Loucy (cell line): ENCODE results near the gene MOSPD3.

Experiments
- H2AFZ ChIP-seq: fragments of 200-600 bp; sonication (generic); 2 replicates; pipeline ENCODE4 v1.6.0; 2016; ENCODE audit warnings: antibody characterized with exemption, mild to moderate bottlenecking, low read length, moderate library complexity
- H3F3A ChIP-seq: fragments of 200-600 bp; 2 replicates; pipeline ENCODE4 v1.6.0; 2016; ENCODE audit warnings: antibody characterized with exemption, low read depth, mild to moderate bottlenecking
- H3K27me3 ChIP-seq: fragments of 200-600 bp; sonication (generic); 2 replicates; pipeline ENCODE4 v1.6.1; 2014; ENCODE audit warnings: low read length, mild to moderate bottlenecking; ENCODE audit not compliant: insufficient read depth, poor library complexity, severe bottlenecking
- H3K36me3 ChIP-seq: fragments of 200-600 bp; sonication (generic); 2 replicates; pipeline ENCODE4 v1.6.1; 2016; ENCODE audit warnings: low read length; ENCODE audit not compliant: insufficient read depth
- H3K4me1 ChIP-seq: fragments of 200-600 bp; sonication (generic); 2 replicates; pipeline ENCODE4 v1.5.1; 2014; ENCODE audit warnings: low read length, mild to moderate bottlenecking; ENCODE audit not compliant: insufficient read depth, poor library complexity, severe bottlenecking
- H3K4me2 ChIP-seq: fragments of 200-600 bp; sonication (generic); 2 replicates; pipeline ENCODE4 v1.6.0; 2014; ENCODE audit warnings: antibody characterized with exemption, low read length, low read depth, mild to moderate bottlenecking; ENCODE audit not compliant: poor library complexity, severe bottlenecking
- H3K4me3 ChIP-seq: fragments of 200-600 bp; sonication (generic); 2 replicates; pipeline ENCODE4 v1.5.1; 2014; ENCODE audit warnings: low read length, mild to moderate bottlenecking, mixed read lengths; ENCODE audit not compliant: poor library complexity, severe bottlenecking
- H3K79me2 ChIP-seq: fragments of 200-600 bp; sonication (generic); 2 replicates; pipeline ENCODE4 v1.6.1; 2014; ENCODE audit warnings: low read length; ENCODE audit not compliant: insufficient read depth
- H3K9ac ChIP-seq: fragments of 200-600 bp; sonication (generic); 2 replicates; pipeline ENCODE4 v1.6.0; 2014; ENCODE audit warnings: mild to moderate bottlenecking, low read depth, low read length, moderate library complexity; ENCODE audit not compliant: poor library complexity, severe bottlenecking
- H3K9me2 ChIP-seq: fragments of 200-600 bp; sonication (generic); replicated peaks from 2 replicates; pipeline ENCODE4 v1.6.1; 2016; ENCODE audit warnings: low read depth, low read length, mixed read lengths
- H3K9me3 ChIP-seq: fragments of 200-600 bp; sonication (generic); 2 replicates; pipeline ENCODE4 v1.6.1; 2014; ENCODE audit warnings: mild to moderate bottlenecking, antibody characterized with exemption, low read length, low read depth; ENCODE audit not compliant: insufficient read depth
- H4K20me1 ChIP-seq: fragments of 200-600 bp; sonication (generic); 2 replicates; pipeline ENCODE4 v1.6.0; 2014; ENCODE audit warnings: antibody characterized with exemption, low read length, mild to moderate bottlenecking; ENCODE audit not compliant: insufficient read depth, poor library complexity, severe bottlenecking
- CTCF ChIP-seq: fragments of 200-600 bp; sonication (generic); conservative IDR thresholded peaks from 2 replicates; pipeline ENCODE4 v1.5.1; 2014; ENCODE audit warnings: mild to moderate bottlenecking, antibody characterized with exemption, low read length
- EZH2phosphoT487 ChIP-seq: fragments of 200-600 bp; IDR thresholded peaks from 2 replicates; pipeline ENCODE4 v1.6.1; 2018; ENCODE audit warnings: antibody characterized with exemption, mild to moderate bottlenecking, moderate library complexity, borderline replicate concordance

Gene MOSPD3

GRCh38 chr7:100577103-100577502, 35.2 kb upstream of the MOSPD3 start:
- H3F3A ChIP-seq: no peaks in the 10 kb centered on the region
- H3K4me1 ChIP-seq: peaks cover 3% of the 10 kb centered on the region
- H3K27me3 ChIP-seq: no peaks in the 10 kb centered on the region
- peaks cover 22% of the 10 kb centered on the region for H3K79me2 ChIP-seq
- no peak overlapping the region for H3K4me3 ChIP-seq
- no peaks in the 10 kb centered on the region for H3K9me3 ChIP-seq
- peaks cover 74% of the 10 kb centered on the region; the same call in 1 of the 2 replicates for H3K36me3 ChIP-seq
- H4K20me1 ChIP-seq: peaks cover 13% of the 10 kb centered on the region
- no peaks in the 10 kb centered on the region for H3K9me2 ChIP-seq
- no peak overlapping the region for H3K4me2 ChIP-seq
- H3K9ac ChIP-seq: no peak overlapping the region
- no peak for TF ChIP-seq EZH2phosphoT487
- no peak for TF ChIP-seq CTCF
- H2AFZ ChIP-seq: no peak overlapping the region

- TF ChIP-seq EZH2phosphoT487 (no peak), CTCF (no peak)
- H3K9me3 ChIP-seq: no peaks in the 10 kb centered on the region
- no peak overlapping the region for H3K9ac ChIP-seq
- no peaks in the 10 kb centered on the region for H3F3A ChIP-seq
- peaks cover 4% of the 10 kb centered on the region for H3K4me1 ChIP-seq
- peaks cover 17% of the 10 kb centered on the region for H4K20me1 ChIP-seq
- no peak overlapping the region for H3K4me3 ChIP-seq
- peaks cover 26% of the 10 kb centered on the region for H3K79me2 ChIP-seq
- H3K27me3 ChIP-seq: no peaks in the 10 kb centered on the region
- peaks cover 74% of the 10 kb centered on the region; the same call in 1 of the 2 replicates for H3K36me3 ChIP-seq
- no peak overlapping the region for H2AFZ ChIP-seq
- no peak overlapping the region for H3K4me2 ChIP-seq
- H3K9me2 ChIP-seq: no peaks in the 10 kb centered on the region
These were observed 34.8 kb upstream of the MOSPD3 start for GRCh38 chr7:100577507-100577906.

GRCh38 chr7:100578246-100579183, 33.8 kb upstream of the MOSPD3 start:
- Histone ChIP-seq H3K4me1 (peaks cover 15% of the 10 kb centered on the region), H3K9me2 (no peaks in the 10 kb centered on the region), H3K4me3 (no peak overlapping the region), H3K27me3 (no peaks in the 10 kb centered on the region), H3K79me2 (peaks cover 36% of the 10 kb centered on the region), H2AFZ (no peak overlapping the region), H3K4me2 (no peak overlapping the region), H3K9me3 (no peaks in the 10 kb centered on the region), H3K9ac (no peak overlapping the region), H3K36me3 (peaks cover 74% of the 10 kb centered on the region; the same call in 1 of the 2 replicates), H4K20me1 (peaks cover 27% of the 10 kb centered on the region), H3F3A (peaks cover 7% of the 10 kb centered on the region; the same call in 1 of the 2 replicates)
- TF ChIP-seq CTCF (no peak), EZH2phosphoT487 (no peak)
